Measurements from ENCODE around the gene CUZD1. TPM values are rescaled to one million over a fixed set of nuclear protein-coding genes. Genes with fewer than 3 reads are reported as not detected.

The CUZD1 gene
- total RNA-seq, 1 experiment from 2014 or later: 17.2 TPM

DNA sequence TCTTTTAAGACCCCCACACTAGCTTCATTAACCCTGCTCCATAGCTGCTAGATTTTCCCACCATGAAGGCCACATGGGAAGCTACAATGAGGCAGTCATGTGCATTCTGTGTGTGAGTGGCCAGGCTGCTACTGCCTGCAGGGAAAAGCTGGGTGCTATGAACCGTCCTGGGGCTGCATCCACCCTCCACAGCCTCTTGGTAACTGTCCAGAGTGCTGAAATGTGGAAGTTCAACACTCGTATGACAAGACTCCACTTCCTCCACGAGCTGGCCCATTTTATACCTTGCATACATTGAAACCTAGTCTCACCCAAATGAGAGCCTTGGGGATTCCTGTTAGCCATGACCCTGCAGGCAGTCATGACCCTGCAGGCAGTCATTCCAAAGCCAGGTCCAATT is 59.4 kb downstream of the CUZD1 start:
- no peak overlapping the region for H3K27ac ChIP-seq (ENCODE audit: insufficient read length, low read depth, low read length)
- no peak overlapping the region for H3T11ph ChIP-seq (ENCODE audit: low read length)
- H3K9me3 ChIP-seq (ENCODE audit: control insufficient read depth, low read depth, low read length): no peaks in the 10 kb centered on the region
- Mint-ChIP-seq H3K4me3 (no peak overlapping the region), H3K4me1 (no peaks in the 10 kb centered on the region), H3K36me3 (ENCODE audit: insufficient read depth in 1 of 3, low read depth in 3 of 3) (no peaks in the 10 kb centered on the region; a peak in 1 of 7 replicates), H3K27ac (no peak overlapping the region), H3K27me3 (ENCODE audit: low read depth) (peaks cover 14% of the 10 kb centered on the region), H3K9me3 (peaks cover 2 to 3% of the 10 kb centered on the region in 2 experiments; a peak in 4 of 5 replicates)
- DNase-seq: peak; percentile 61
- H2BK20ac ChIP-seq (ENCODE audit: low read depth, low read length, poor library complexity, severe bottlenecking): no peak overlapping the region
- no peak overlapping the region for H2BK120ac ChIP-seq (ENCODE audit: low read depth, low read length, poor library complexity, severe bottlenecking)
- no peak overlapping the region for H2AK5ac ChIP-seq (ENCODE audit: insufficient read length, low read length)
- H3K18ac ChIP-seq (ENCODE audit: insufficient read length, low read depth, low read length): no peak overlapping the region
- H2AFZ ChIP-seq (ENCODE audit: low read length): no peak overlapping the region
- H3K23me2 ChIP-seq (ENCODE audit: insufficient read length, low read depth, low read length, poor library complexity, severe bottlenecking): no peaks in the 10 kb centered on the region
- no peak overlapping the region for H4K8ac ChIP-seq (replicated peaks; ENCODE audit: insufficient read length, low read depth, low read length)
- H3K4ac ChIP-seq (ENCODE audit: low read depth, low read length): no peak overlapping the region
- no peaks in the 10 kb centered on the region for H3K79me1 ChIP-seq (ENCODE audit: insufficient read depth, low read depth, low read length, poor library complexity, severe bottlenecking)
- H3K27me3 ChIP-seq (ENCODE audit: insufficient read depth, low read length): no peaks in the 10 kb centered on the region
- no CpG with 5 or more reads among the region's 3 CpGs for WGBS (ENCODE audit: extremely low coverage, insufficient read length, low lambda C conversion rate)
- no peak overlapping the region for H2BK5ac ChIP-seq (ENCODE audit: insufficient read length, low read length)
- no peak overlapping the region for H2BK15ac ChIP-seq (ENCODE audit: low read depth, low read length)
- H4K20me1 ChIP-seq (ENCODE audit: control insufficient read depth, insufficient read depth, insufficient read length): no peaks in the 10 kb centered on the region
- no peak overlapping the region for H2BK12ac ChIP-seq (ENCODE audit: insufficient read length, low read depth, low read length)
- no peak overlapping the region for H4K91ac ChIP-seq (ENCODE audit: insufficient read length, low read depth, low read length)
- no peaks in the 10 kb centered on the region for H3K4me1 ChIP-seq (ENCODE audit: insufficient read depth, low read length)
- no peak overlapping the region for H3K9ac ChIP-seq (ENCODE audit: extremely low read depth, insufficient read length, low read length)
- no peak overlapping the region for H3K4me2 ChIP-seq (ENCODE audit: insufficient read depth, insufficient read length, low read length)
- H3K79me2 ChIP-seq (ENCODE audit: insufficient read depth, low read length): no peaks in the 10 kb centered on the region
- TF ChIP-seq, protein P1, sequence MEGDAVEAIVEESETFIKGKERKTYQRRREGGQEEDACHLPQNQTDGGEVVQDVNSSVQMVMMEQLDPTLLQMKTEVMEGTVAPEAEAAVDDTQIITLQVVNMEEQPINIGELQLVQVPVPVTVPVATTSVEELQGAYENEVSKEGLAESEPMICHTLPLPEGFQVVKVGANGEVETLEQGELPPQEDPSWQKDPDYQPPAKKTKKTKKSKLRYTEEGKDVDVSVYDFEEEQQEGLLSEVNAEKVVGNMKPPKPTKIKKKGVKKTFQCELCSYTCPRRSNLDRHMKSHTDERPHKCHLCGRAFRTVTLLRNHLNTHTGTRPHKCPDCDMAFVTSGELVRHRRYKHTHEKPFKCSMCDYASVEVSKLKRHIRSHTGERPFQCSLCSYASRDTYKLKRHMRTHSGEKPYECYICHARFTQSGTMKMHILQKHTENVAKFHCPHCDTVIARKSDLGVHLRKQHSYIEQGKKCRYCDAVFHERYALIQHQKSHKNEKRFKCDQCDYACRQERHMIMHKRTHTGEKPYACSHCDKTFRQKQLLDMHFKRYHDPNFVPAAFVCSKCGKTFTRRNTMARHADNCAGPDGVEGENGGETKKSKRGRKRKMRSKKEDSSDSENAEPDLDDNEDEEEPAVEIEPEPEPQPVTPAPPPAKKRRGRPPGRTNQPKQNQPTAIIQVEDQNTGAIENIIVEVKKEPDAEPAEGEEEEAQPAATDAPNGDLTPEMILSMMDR (conservative IDR thresholded peaks at IDR 0.05): no peak
- H3K56ac ChIP-seq (ENCODE audit: insufficient read length, low read depth, low read length): no peak overlapping the region
- no peak overlapping the region for H3K14ac ChIP-seq (ENCODE audit: insufficient read depth, low read length)
- no peak overlapping the region for H4K5ac ChIP-seq (ENCODE audit: insufficient read length, low read depth, low read length)
- H3K23ac ChIP-seq (ENCODE audit: insufficient read length, low read depth, low read length): no peak overlapping the region

Measured in H9 (cell line).